H1 (cell line): ENCODE results near the gene ERC1. TPM values are rescaled to one million over a fixed set of nuclear protein-coding genes. Genes with fewer than 3 reads are reported as not detected.
A peak's percentile ranks its signal among the peaks of the same experiment; 100 is the strongest.

ENCODE experiments used
- CTCF ChIA-PET: fragments of 300-600 bp; sonication (Branson Sonifier 250); formaldehyde crosslinking; loops from one replicate; lab custom pipeline; 2021; ENCODE audit not compliant: partially characterized antibody; lab: Charles Lee
- POLR2A ChIA-PET: fragments of 300-600 bp; sonication (Branson Sonifier 250); formaldehyde crosslinking; loops from one replicate; lab custom pipeline; 2021; ENCODE audit warnings: inconsistent platforms; ENCODE audit not compliant: partially characterized antibody; lab: Charles Lee
- DNase-seq, 2 experiments: peaks; one replicate each; pipeline versions ENCODE4 v3.0.0 to v3.0.0-alpha.2; 2010 to 2022; ENCODE audit warnings: low spot score in 2 of 2, low read depth in 1 of 2, mixed read lengths in 1 of 2
- FAIRE-seq: peaks from 2 replicates; lab custom pipeline; 2011; peaks lifted over from hg19 to GRCh38; lab: Jason Lieb, UNC
- H2AFZ ChIP-seq: 2 replicates; pipeline ENCODE4 v1.8.1; 2012; ENCODE audit warnings: low read length, inconsistent platforms
- H2AK5ac ChIP-seq: 2 replicates; pipeline ENCODE4 v1.6.1; 2013; ENCODE audit warnings: low read depth, low read length
- H2BK120ac ChIP-seq: replicated peaks from 2 replicates; pipeline ENCODE3; 2013; ENCODE audit warnings: low read depth, low read length, inconsistent platforms
- H2BK12ac ChIP-seq: 2 replicates; pipeline ENCODE4 v1.6.1; 2013; ENCODE audit warnings: low read depth, low read length
- H2BK15ac ChIP-seq: 2 replicates; pipeline ENCODE4 v1.6.1; 2013; ENCODE audit warnings: low read length
- H2BK20ac ChIP-seq: 2 replicates; pipeline ENCODE4 v1.6.1; 2013; ENCODE audit warnings: low read length
- H2BK5ac ChIP-seq: 2 replicates; pipeline ENCODE4 v1.6.1; 2013; ENCODE audit warnings: low read depth, low read length
- H3K14ac ChIP-seq: 2 replicates; pipeline ENCODE4 v1.6.1; 2013; ENCODE audit warnings: inconsistent platforms; ENCODE audit not compliant: insufficient read length
- H3K18ac ChIP-seq: 2 replicates; pipeline ENCODE4 v1.6.1; 2013; ENCODE audit warnings: low read length; ENCODE audit errors: extremely low read depth
- H3K23ac ChIP-seq: 2 replicates; pipeline ENCODE4 v1.6.1; 2013; ENCODE audit warnings: inconsistent platforms; ENCODE audit not compliant: insufficient read length
- H3K23me2 ChIP-seq: 2 replicates; pipeline ENCODE4 v1.6.1; 2013; ENCODE audit warnings: low read depth, low read length
- H3K27ac ChIP-seq: 2 replicates; pipeline ENCODE4 v1.6.1; 2011; ENCODE audit warnings: low read depth, low read length, inconsistent platforms
- H3K27me3 ChIP-seq, 4 experiments: replicated peaks in 1 of 4; 1 replicate in 1 of 4; 2 replicates in 3 of 4; pipeline versions ENCODE4 v1.6.1 to v1.8.1; 2011 to 2013; ENCODE audit warnings: low read length in 3 of 4, mild to moderate bottlenecking in 3 of 4, inconsistent platforms in 2 of 4, mixed read lengths in 2 of 4, moderate library complexity in 1 of 4; ENCODE audit not compliant: control insufficient read depth in 3 of 4, insufficient read depth in 3 of 4; ENCODE audit errors: extremely low read depth in 1 of 4
- H3K36me3 ChIP-seq, 4 experiments: 2 replicates each; pipeline versions ENCODE4 v1.6.1 to v1.8.1; 2011 to 2013; ENCODE audit warnings: mild to moderate bottlenecking in 4 of 4, low read length in 3 of 4, moderate library complexity in 2 of 4, control low read depth in 1 of 4, inconsistent platforms in 1 of 4; ENCODE audit not compliant: insufficient read depth in 4 of 4, control insufficient read depth in 2 of 4
- H3K4ac ChIP-seq: replicated peaks from 2 replicates; pipeline ENCODE3; 2013; ENCODE audit warnings: low read length, low read depth, mixed read lengths, inconsistent platforms; ENCODE audit not compliant: insufficient read length
- H3K4me1 ChIP-seq, 4 experiments: replicated peaks in 1 of 4; 1 replicate in 1 of 4; 2 replicates in 3 of 4; pipeline versions ENCODE4 v1.6.1 to v1.8.1; 2011 to 2013; ENCODE audit warnings: low read length in 3 of 4, inconsistent platforms in 2 of 4, mixed read lengths in 1 of 4; ENCODE audit not compliant: insufficient read depth in 4 of 4, control insufficient read depth in 3 of 4
- H3K4me2 ChIP-seq, 2 experiments: 2 replicates each; pipeline versions ENCODE4 v1.6.1 to v1.8.1; 2011 to 2013; ENCODE audit warnings: low read depth in 2 of 2, low read length in 2 of 2, control low read depth in 1 of 2, inconsistent platforms in 1 of 2, mild to moderate bottlenecking in 1 of 2; ENCODE audit not compliant: insufficient read depth in 1 of 2
- H3K4me3 ChIP-seq, 4 experiments: fragments of 200-600, 300-600 bp in 1 of 4; sonication (generic), shearing (Covaris generic), sonication (Bioruptor Twin) in 1 of 4; 2 replicates each; pipeline versions ENCODE4 v1.5.1 to v1.8.1; 2011 to 2016; ENCODE audit warnings: low read length in 4 of 4, low read depth in 3 of 4, control low read depth in 2 of 4, inconsistent platforms in 2 of 4, mild to moderate bottlenecking in 2 of 4, mixed read lengths in 1 of 4, moderate library complexity in 1 of 4; ENCODE audit not compliant: insufficient read depth in 2 of 4; ENCODE audit errors: extremely low read depth in 1 of 4
- H3K56ac ChIP-seq: replicated peaks from 2 replicates; pipeline ENCODE3; 2013; ENCODE audit warnings: low read depth, mild to moderate bottlenecking, mixed read lengths, low read length, inconsistent platforms; ENCODE audit not compliant: insufficient read length
- H3K79me1 ChIP-seq: 2 replicates; pipeline ENCODE4 v1.6.1; 2013; ENCODE audit warnings: low read depth, low read length, control low read depth
- H3K79me2 ChIP-seq, 2 experiments: 2 replicates each; pipeline versions ENCODE4 v1.6.1 to v1.8.1; 2012 to 2013; ENCODE audit warnings: low read length in 2 of 2, mild to moderate bottlenecking in 2 of 2, inconsistent platforms in 1 of 2; ENCODE audit not compliant: insufficient read depth in 2 of 2, control insufficient read depth in 1 of 2
- H3K9ac ChIP-seq, 4 experiments: replicated peaks in 1 of 4; 1 replicate in 1 of 4; 2 replicates in 3 of 4; pipeline versions ENCODE4 v1.6.1 to v1.8.1; 2011 to 2013; ENCODE audit warnings: low read depth in 3 of 4, low read length in 3 of 4, control low read depth in 2 of 4, mild to moderate bottlenecking in 2 of 4, moderate library complexity in 2 of 4, inconsistent platforms in 1 of 4; ENCODE audit errors: extremely low read depth in 1 of 4
- H3K9me3 ChIP-seq, 2 experiments: 2 replicates each; pipeline versions ENCODE4 v1.6.1 to v1.8.1; 2012 to 2013; ENCODE audit warnings: mild to moderate bottlenecking in 2 of 2, moderate library complexity in 2 of 2, control low read depth in 1 of 2, inconsistent platforms in 1 of 2, low read depth in 1 of 2, low read length in 1 of 2, mixed read lengths in 1 of 2; ENCODE audit not compliant: insufficient read depth in 2 of 2
- H4K20me1 ChIP-seq, 2 experiments: replicated peaks in 1 of 2; 2 replicates each; pipeline versions ENCODE3 to v1.8.1; 2011 to 2013; ENCODE audit warnings: inconsistent platforms in 2 of 2, low read length in 2 of 2, mild to moderate bottlenecking in 1 of 2; ENCODE audit not compliant: insufficient read depth in 2 of 2, control insufficient read depth in 1 of 2
- H4K5ac ChIP-seq: 2 replicates; pipeline ENCODE4 v1.6.1; 2013; ENCODE audit warnings: low read length, low read depth, mixed read lengths, inconsistent platforms; ENCODE audit not compliant: insufficient read length
- H4K8ac ChIP-seq: 2 replicates; pipeline ENCODE4 v1.8.0; 2013; ENCODE audit warnings: mild to moderate bottlenecking, moderate library complexity, low read length, inconsistent platforms; ENCODE audit not compliant: insufficient read depth; ENCODE audit errors: extremely low read depth
- H4K91ac ChIP-seq: replicated peaks from 2 replicates; pipeline ENCODE3; 2013; ENCODE audit warnings: low read length, mixed read lengths, inconsistent platforms; ENCODE audit not compliant: insufficient read length
- ATF3 ChIP-seq: IDR thresholded peaks from 2 replicates; pipeline ENCODE4 v1.6.1; 2011; ENCODE audit warnings: low read depth, mild to moderate bottlenecking, low read length; ENCODE audit not compliant: insufficient read depth
- EGR1 ChIP-seq: IDR thresholded peaks from 2 replicates; pipeline ENCODE4 v1.6.1; 2011; ENCODE audit warnings: low read depth, low read length, borderline replicate concordance
- RAD21 ChIP-seq, 2 experiments: IDR thresholded peaks in 1 of 2; conservative IDR thresholded peaks in 1 of 2; 2 replicates each; pipeline ENCODE4 v1.6.1; 2011; ENCODE audit warnings: low read depth in 2 of 2, low read length in 2 of 2, improper control_type of control experiment in 1 of 2, inconsistent platforms in 1 of 2, mild to moderate bottlenecking in 1 of 2, moderate library complexity in 1 of 2
- RBBP5 ChIP-seq: IDR thresholded peaks from 2 replicates; pipeline ENCODE4 v1.7.1; 2012; ENCODE audit warnings: low read depth, mild to moderate bottlenecking, inconsistent platforms, low read length, moderate library complexity, borderline replicate concordance
- SP1 ChIP-seq: IDR thresholded peaks from 2 replicates; pipeline ENCODE4 v1.6.1; 2011; ENCODE audit warnings: low read depth, low read length
- WGBS, 2 experiments: shearing (Covaris generic) in 1 of 2; methylation state at CpG; one replicate each; pipeline versions ENCODE4 v1.1.6 to v1.1.7; 2013 to 2015; ENCODE audit warnings: low lambda C conversion rate in 2 of 2, mixed read lengths in 2 of 2, inconsistent platforms in 1 of 2, low coverage in 1 of 2, missing lambda C conversion rate in 1 of 2; ENCODE audit not compliant: insufficient replicate concordance in 2 of 2, insufficient coverage in 1 of 2, insufficient read length in 1 of 2; ENCODE audit errors: extremely low coverage in 1 of 2, missing lambda C conversion rate in 1 of 2; 5-methylcytosine and 5-hydroxymethylcytosine counted together
- polyA plus RNA-seq, 7 experiments: library from polyadenylated mRNA; depleted of rRNA in 3 of 7; stranded (reverse) in 5 of 7; unstranded in 2 of 7; fragments of >200 nt in 5 of 7; fragments of 200-250 nt in 2 of 7; gene quantifications; 1 replicate in 5 of 7; 2 replicates in 1 of 7; 4 replicates in 1 of 7; pipeline versions ENCODE4 v1.2.1 to v1.2.3, GENCODE V29; 2011 to 2013; ENCODE audit warnings: missing spikeins in 2 of 7, mixed read lengths in 2 of 7
- total RNA-seq: library from RNA; stranded (reverse); fragmentation: NEBNext Ultra II Directional; extraction: Animal tissue kit (Norgen Biotek cat#: 25700); gene quantifications from 2 replicates; pipeline ENCODE4 v1.2.1, GENCODE V29; 2021

ERC1 gene
- total and polyA plus RNA-seq, 2 of the 8 experiments (the other 6 are each of a cell fraction or from before 2014, with no cell fraction given): 7.8 to 45.7 TPM

- no peaks in the 10 kb centered on the region for H3K27me3 ChIP-seq
- TF ChIP-seq EGR1 (no peak), RAD21 (IDR thresholded peaks at IDR 0.05 in 1 of 2, conservative IDR thresholded peaks at IDR 0.05 in 1 of 2; ENCODE audit: low read depth in 2 of 2, low read length in 2 of 2) (no peak), SP1 (0 out of 2 replicates have a peak, but pooled peaks have one; percentile 32), RBBP5 (no peak), ATF3 (no peak)
- TF ChIP-seq, all 59 proteins: peak for 1
- H2BK15ac ChIP-seq: no peak overlapping the region
- no peak overlapping the region for H3K27ac ChIP-seq
- H4K91ac ChIP-seq: no peak overlapping the region
- no peak overlapping the region for H3K18ac ChIP-seq
- POLR2A ChIA-PET: no interaction called here
- no peak overlapping the region for H4K8ac ChIP-seq
- H3K79me1 ChIP-seq: no peaks in the 10 kb centered on the region
- H4K5ac ChIP-seq: no peak overlapping the region
- no peak overlapping the region for H3K9ac ChIP-seq
- no peak overlapping the region; a peak in 1 of 8 replicates for H3K4me3 ChIP-seq
- H3K9me3 ChIP-seq: no peaks in the 10 kb centered on the region
- H2BK12ac ChIP-seq: no peak overlapping the region
- peak in 1 of 2 experiments; percentile 1 for DNase-seq
- no peak overlapping the region for H3K23ac ChIP-seq
- H3K4ac ChIP-seq: no peak overlapping the region
- CTCF ChIA-PET: interaction anchor here (1.0 to 1.9 kb wide), 4 partner anchors 19 to 371 kb away, joined by 3 to 6 read pairs (median 4); no protein-coding TSS in a partner anchor
- no peak overlapping the region for H2AFZ ChIP-seq
- no peak overlapping the region for H2BK20ac ChIP-seq
- H2BK120ac ChIP-seq: no peak overlapping the region
- H3K4me2 ChIP-seq: no peak overlapping the region
- 66% methylated on average over 8 of the region's 8 CpGs; no CpG with 5 or more reads in 1 of the 2 experiments for WGBS, 2 experiments
- FAIRE-seq: peak; percentile 19
- H3K79me2 ChIP-seq: no peaks in the 10 kb centered on the region
- H2BK5ac ChIP-seq: no peak overlapping the region
- no peak overlapping the region for H3K56ac ChIP-seq
- H2AK5ac ChIP-seq: no peak overlapping the region
- no peaks in the 10 kb centered on the region for H4K20me1 ChIP-seq
- peaks cover 0 to 8% (median 2%) of the 10 kb centered on the region in 4 experiments; a peak in 4 of 7 replicates for H3K4me1 ChIP-seq
- no peaks in the 10 kb centered on the region for H3K23me2 ChIP-seq
- no peak overlapping the region for H3K14ac ChIP-seq
- no peaks in the 10 kb centered on the region for H3K36me3 ChIP-seq
Measured at GRCh38 chr12:1212526-1212925, 221.5 kb downstream of the ERC1 start.
